Measurements from ENCODE around the gene MCM7. TPM values are rescaled to one million over a fixed set of nuclear protein-coding genes. Genes with fewer than 3 reads are reported as not detected.

The MCM7 gene
- total and polyA plus RNA-seq, 2 of the 13 experiments (the other 11 are each of a cell fraction or from before 2014, with no cell fraction given): 84.5 to 214 TPM

- TF ChIP-seq ZNF639 (CRISPR knock-in tag; conservative IDR thresholded peaks at IDR 0.05): peak; percentile 52; the same call in 1 of the 2 replicates
- peak; percentile 57; the same call in 1 of the 2 replicates for TF ChIP-seq ZNF574 (CRISPR knock-in tag; IDR thresholded peaks at IDR 0.05)
- TF ChIP-seq POGK (CRISPR knock-in tag; conservative IDR thresholded peaks at IDR 0.05): peak; percentile 76; the same call in 1 of the 2 replicates
- peak; percentile 86 for TF ChIP-seq RFXAP (CRISPR knock-in tag; IDR thresholded peaks at IDR 0.05; ENCODE audit: borderline replicate concordance)
- peak; percentile 50; the same call in 1 of the 2 replicates for TF ChIP-seq SMAD3 (CRISPR knock-in tag; IDR thresholded peaks at IDR 0.05)
- TF ChIP-seq THAP7 (CRISPR knock-in tag; IDR thresholded peaks at IDR 0.05): no peak
- TF ChIP-seq ZNF256 (CRISPR knock-in tag; conservative IDR thresholded peaks at IDR 0.05): no peak
- TF ChIP-seq MTERF4 (CRISPR knock-in tag; IDR thresholded peaks at IDR 0.05): no peak
- TF ChIP-seq TRAFD1 (CRISPR knock-in tag; IDR thresholded peaks at IDR 0.05; ENCODE audit: borderline replicate concordance): no peak; the same call in 1 of the 2 replicates
- peak; percentile 44; the same call in 1 of the 2 replicates for TF ChIP-seq NCOA2 (CRISPR knock-in tag; IDR thresholded peaks at IDR 0.05)
- TF ChIP-seq RBM22 (optimal IDR thresholded peaks at IDR 0.05; ENCODE audit: low read length): no peak
- TF ChIP-seq HES4 (CRISPR knock-in tag; IDR thresholded peaks at IDR 0.05; ENCODE audit: borderline replicate concordance): no peak
- TF ChIP-seq AKAP8 (CRISPR knock-in tag; IDR thresholded peaks at IDR 0.05): no peak
- no peak for TF ChIP-seq ZNF775 (CRISPR knock-in tag; IDR thresholded peaks at IDR 0.05; ENCODE audit: borderline replicate concordance)
- TF ChIP-seq ZNF644 (CRISPR knock-in tag; IDR thresholded peaks at IDR 0.05; ENCODE audit: low read depth): no peak
- TF ChIP-seq DBP (CRISPR knock-in tag; IDR thresholded peaks at IDR 0.05; ENCODE audit: not compliant biosample characterization): no peak
- TF ChIP-seq HIVEP1 (CRISPR knock-in tag; IDR thresholded peaks at IDR 0.05): peak; percentile 65
- TF ChIP-seq ELF1 (CRISPR knock-in tag; IDR thresholded peaks at IDR 0.05): peak; percentile 94
Observed at GRCh38 chr7:100148559-100149328, 47.5 kb upstream of the MCM7 start, which contains the start of gene LAMTOR4 (continued).

Measured in HepG2 (cell line).